HFFc6 (cell line): ENCODE results near the gene PIPOX. TPM values are rescaled to one million over a fixed set of nuclear protein-coding genes. Genes with fewer than 3 reads are reported as not detected.

Source experiments
- total RNA-seq, 6 experiments: library from RNA; stranded (reverse); fragmentation: NEBNext Ultra II Directional; extraction: Animal tissue kit (Norgen Biotek cat#: 25700); gene quantifications; 2 replicates in 1 of 6; 3 replicates in 5 of 6; pipeline ENCODE4 v1.2.3, GENCODE V29; 2021

Gene PIPOX
- total RNA-seq, 6 experiments from 2014 or later: 0.17 to 0.73 (median 0.44) TPM

Other genes starting within 250 kb of the PIPOX start
- 10 to 100 TPM; 14.5 to 17.2 (median 16.6) TPM for gene FAM222B, start 200.4 kb upstream of the PIPOX start, total RNA-seq
- gene ERAL1, start 188.1 kb upstream of the PIPOX start, total RNA-seq: 10 to 100 TPM; 43.3 to 55.1 (median 46.1) TPM
- gene FLOT2, start 145.4 kb upstream of the PIPOX start, total RNA-seq: 10 to 100 TPM; 46.7 to 85.7 (median 77.9) TPM
- 1 to 10 TPM; 1.5 to 3.0 (median 2.2) TPM for gene DHRS13, start 140.1 kb upstream of the PIPOX start, total RNA-seq
- 10 to 100 TPM; 26.4 to 33.6 (median 29.8) TPM for gene PHF12, start 91.6 kb upstream of the PIPOX start, total RNA-seq
- gene SEZ6, start 37.1 kb upstream of the PIPOX start, total RNA-seq: not detected
- 10 to 100 TPM; 39.2 to 57.7 (median 42.9) TPM for gene MYO18A, start 137.3 kb downstream of the PIPOX start, total RNA-seq
- under 1 TPM in 1 of 6 experiments, not detected in 5; 0.46 TPM for gene CRYBA1, start 203.7 kb downstream of the PIPOX start, total RNA-seq